IMR-90 (cell line): Measurements from ENCODE around the gene PPP1R12B.
"Not testable (repeated sequence)": the region's sequence is repeated elsewhere in the genome, so short reads cannot be mapped to it uniquely, and the experiment has no call there.

Experiments used
- BHLHE40 ChIP-seq: fragments of 150-350 bp; IDR thresholded peaks from 2 replicates; pipeline ENCODE4 v1.6.1; 2016; ENCODE audit warnings: mild to moderate bottlenecking, low read depth, low read length
- CTCF ChIP-seq: conservative IDR thresholded peaks from 2 replicates; pipeline ENCODE4 v1.5.1; 2012; ENCODE audit warnings: mild to moderate bottlenecking, low read depth, low read length, improper control_type of control experiment
- FOS ChIP-seq: fragments of 150-350 bp; IDR thresholded peaks from 2 replicates; pipeline ENCODE4 v1.6.1; 2016; ENCODE audit warnings: low read depth, low read length
- NFE2L2 ChIP-seq: fragments of 150-350 bp; IDR thresholded peaks from 2 replicates; pipeline ENCODE4 v1.6.1; 2016; ENCODE audit warnings: low read depth, mild to moderate bottlenecking, low read length
- POLR2A ChIP-seq: IDR thresholded peaks from 2 replicates; pipeline ENCODE4 v1.6.1; 2012; ENCODE audit warnings: mild to moderate bottlenecking, low read depth, low read length
- RAD21 ChIP-seq: IDR thresholded peaks from 2 replicates; pipeline ENCODE4 v1.6.1; 2012; ENCODE audit warnings: low read length, improper control_type of control experiment
- RCOR1 ChIP-seq: IDR thresholded peaks from 2 replicates; pipeline ENCODE4 v1.6.1; 2012; ENCODE audit warnings: mild to moderate bottlenecking, low read length, improper control_type of control experiment; ENCODE audit not compliant: insufficient replicate concordance
- RFX5 ChIP-seq: IDR thresholded peaks from 2 replicates; pipeline ENCODE4 v1.8.0; 2012; ENCODE audit warnings: low read depth, mild to moderate bottlenecking, low read length, moderate library complexity
- SMC3 ChIP-seq: fragments of 150-350 bp; IDR thresholded peaks from 2 replicates; pipeline ENCODE4 v1.6.1; 2016; ENCODE audit warnings: low read depth, mild to moderate bottlenecking, antibody characterized with exemption, low read length, moderate library complexity
- USF2 ChIP-seq: fragments of 150-350 bp; IDR thresholded peaks from 2 replicates; pipeline ENCODE4 v1.6.1; 2017; ENCODE audit warnings: mild to moderate bottlenecking, antibody characterized with exemption, low read length, low read depth

- not testable (repeated sequence) for TF ChIP-seq RAD21, CTCF, RFX5, USF2, POLR2A, SMC3, BHLHE40, FOS, NFE2L2, RCOR1
Observed at GRCh38 chr1:202530686-202531085, 182.2 kb downstream of the PPP1R12B start.
